ENCODE measurements around the gene ETV6. TPM values are rescaled to one million over a fixed set of nuclear protein-coding genes. Genes with fewer than 3 reads are reported as not detected.
A peak's percentile ranks its signal among the peaks of the same experiment; 100 is the strongest.

ETV6 gene
- polyA plus RNA-seq, 1 donor (not counting 4 experiments of a cell fraction or from before 2014, with no cell fraction given) = 5.3 TPM

GRCh38 chr12:11734580-11735180, 85.2 kb downstream of the ETV6 start:
- Histone ChIP-seq H3K9me3 (ENCODE audit: control insufficient read depth, low read depth, low read length) (no peaks in the 10 kb centered on the region), H3K9ac (ENCODE audit: control insufficient read depth, extremely low read depth, insufficient read depth, low read length) (no peak overlapping the region), H3K4me3 (ENCODE audit: control insufficient read depth in 2 of 3, extremely low read depth in 1 of 3, insufficient read depth in 2 of 3, low read depth in 1 of 3, low read length in 3 of 3) (no peak overlapping the region), H3K9me1 (ENCODE audit: control insufficient read depth, extremely low read depth, insufficient read depth, low read length) (no peaks in the 10 kb centered on the region), H3K4me1 (ENCODE audit: control insufficient read depth, extremely low read depth, insufficient read depth, low read length) (peaks cover 31% of the 10 kb centered on the region), H4K20me1 (ENCODE audit: control insufficient read depth, extremely low read depth, insufficient read depth, low read length) (no peaks in the 10 kb centered on the region), H3K27me3 (ENCODE audit: control insufficient read depth, extremely low read depth, insufficient read depth, low read length) (no peaks in the 10 kb centered on the region), H3K27ac (ENCODE audit: control insufficient read depth, insufficient read depth, low read length) (no peak overlapping the region), H2AFZ (ENCODE audit: control insufficient read depth, low read length) (no peak overlapping the region), H3K36me3 (ENCODE audit: control insufficient read depth in 2 of 2, extremely low read depth in 1 of 2, insufficient read depth in 2 of 2, low read length in 2 of 2) (peaks cover 0 to 2% of the 10 kb centered on the region in 2 experiments), H3K4me2 (ENCODE audit: control insufficient read depth, extremely low read depth, insufficient read depth, low read depth, low read length) (no peak overlapping the region), H3K79me2 (ENCODE audit: control insufficient read depth, insufficient read depth, low read length) (peaks cover 22% of the 10 kb centered on the region)
- dilution Hi-C loops (cut with MboI; ENCODE audit: extremely low pct_ligation_motif_present, low sequenced_read_pairs) = no loop called here
- TF ChIP-seq EZH2 (IDR thresholded peaks at IDR 0.05; ENCODE audit: low read length) (no peak), CTCF (optimal IDR thresholded peaks at IDR 0.05 in 1 of 3, IDR thresholded peaks at IDR 0.05 in 1 of 3, conservative IDR thresholded peaks at IDR 0.05 in 1 of 3; ENCODE audit: extremely low read depth in 1 of 3, insufficient read depth in 2 of 3, low read length in 3 of 3) (no peak)
- FAIRE-seq = no peak
- DNase-seq (ENCODE audit: low read depth, low spot score) = no peak

GRCh38 chr12:11738450-11738849, 89.0 kb downstream of the ETV6 start:
- peaks cover 15% of the 10 kb centered on the region for H3K79me2 ChIP-seq (ENCODE audit: control insufficient read depth, insufficient read depth, low read length)
- H3K27ac ChIP-seq (ENCODE audit: control insufficient read depth, insufficient read depth, low read length) = peak overlapping the region; percentile 28
- H3K4me1 ChIP-seq (ENCODE audit: control insufficient read depth, extremely low read depth, insufficient read depth, low read length) = peaks cover 22% of the 10 kb centered on the region
- no peaks in the 10 kb centered on the region for H3K9me3 ChIP-seq (ENCODE audit: control insufficient read depth, low read depth, low read length)
- peak overlapping the region; percentile 6 for H3K9ac ChIP-seq (ENCODE audit: control insufficient read depth, extremely low read depth, insufficient read depth, low read length)
- H3K4me3 ChIP-seq (ENCODE audit: control insufficient read depth in 2 of 3, extremely low read depth in 1 of 3, insufficient read depth in 2 of 3, low read depth in 1 of 3, low read length in 3 of 3) = peak overlapping the region in 1 of 3 experiments; percentile 30
- H2AFZ ChIP-seq (ENCODE audit: control insufficient read depth, low read length) = peak overlapping the region; percentile 24
- no peaks in the 10 kb centered on the region for H3K27me3 ChIP-seq (ENCODE audit: control insufficient read depth, extremely low read depth, insufficient read depth, low read length)
- dilution Hi-C loops (cut with MboI; ENCODE audit: extremely low pct_ligation_motif_present, low sequenced_read_pairs) = no loop called here
- no peaks in the 10 kb centered on the region for H3K9me1 ChIP-seq (ENCODE audit: control insufficient read depth, extremely low read depth, insufficient read depth, low read length)
- TF ChIP-seq CTCF (optimal IDR thresholded peaks at IDR 0.05 in 1 of 3, IDR thresholded peaks at IDR 0.05 in 1 of 3, conservative IDR thresholded peaks at IDR 0.05 in 1 of 3; ENCODE audit: extremely low read depth in 1 of 3, insufficient read depth in 2 of 3, low read length in 3 of 3) = no peak
- TF ChIP-seq EZH2 (IDR thresholded peaks at IDR 0.05; ENCODE audit: low read length) = no peak
- DNase-seq (ENCODE audit: low read depth, low spot score) (no peak), FAIRE-seq (peak; percentile 13)
- H3K4me2 ChIP-seq (ENCODE audit: control insufficient read depth, extremely low read depth, insufficient read depth, low read depth, low read length) = peak overlapping the region; percentile 71
- no peaks in the 10 kb centered on the region for H4K20me1 ChIP-seq (ENCODE audit: control insufficient read depth, extremely low read depth, insufficient read depth, low read length)
- H3K36me3 ChIP-seq (ENCODE audit: control insufficient read depth in 2 of 2, extremely low read depth in 1 of 2, insufficient read depth in 2 of 2, low read length in 2 of 2) = peaks cover 0 to 2% of the 10 kb centered on the region in 2 experiments
